22Rv1 (cell line): ENCODE measurements around the gene FAM98B.

Source experiments
- ZFX ChIP-seq: fragments of 450-650 bp; IDR thresholded peaks from 2 replicates; pipeline ENCODE4 v1.6.1; 2017; ENCODE audit warnings: antibody characterized with exemption, borderline replicate concordance
- TF ChIP-seq, protein P1 (sequence below): fragments of 450-650 bp; IDR thresholded peaks from 2 replicates; pipeline ENCODE4 v1.5.1; 2017; ENCODE audit warnings: mild to moderate bottlenecking

DNA sequence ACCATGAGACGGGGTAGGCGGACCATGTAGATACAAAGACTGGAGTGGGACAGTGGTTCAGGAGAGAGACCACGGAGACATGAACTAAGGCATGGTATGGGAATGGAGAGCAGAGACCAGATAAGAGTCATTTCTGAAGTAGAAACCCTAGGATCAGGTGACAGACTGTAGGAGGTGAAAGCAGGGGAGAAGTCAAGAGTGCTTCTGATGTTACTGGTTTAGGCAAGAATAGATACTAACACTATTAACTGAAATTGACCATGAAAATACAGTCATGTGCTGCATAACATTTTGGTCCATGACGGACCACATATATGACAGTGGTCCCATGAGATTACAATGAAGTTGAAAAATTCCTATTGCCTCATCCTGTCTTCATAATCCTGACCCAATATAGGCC, 69.0 kb downstream of the FAM98B start:
- TF ChIP-seq, protein P1, sequence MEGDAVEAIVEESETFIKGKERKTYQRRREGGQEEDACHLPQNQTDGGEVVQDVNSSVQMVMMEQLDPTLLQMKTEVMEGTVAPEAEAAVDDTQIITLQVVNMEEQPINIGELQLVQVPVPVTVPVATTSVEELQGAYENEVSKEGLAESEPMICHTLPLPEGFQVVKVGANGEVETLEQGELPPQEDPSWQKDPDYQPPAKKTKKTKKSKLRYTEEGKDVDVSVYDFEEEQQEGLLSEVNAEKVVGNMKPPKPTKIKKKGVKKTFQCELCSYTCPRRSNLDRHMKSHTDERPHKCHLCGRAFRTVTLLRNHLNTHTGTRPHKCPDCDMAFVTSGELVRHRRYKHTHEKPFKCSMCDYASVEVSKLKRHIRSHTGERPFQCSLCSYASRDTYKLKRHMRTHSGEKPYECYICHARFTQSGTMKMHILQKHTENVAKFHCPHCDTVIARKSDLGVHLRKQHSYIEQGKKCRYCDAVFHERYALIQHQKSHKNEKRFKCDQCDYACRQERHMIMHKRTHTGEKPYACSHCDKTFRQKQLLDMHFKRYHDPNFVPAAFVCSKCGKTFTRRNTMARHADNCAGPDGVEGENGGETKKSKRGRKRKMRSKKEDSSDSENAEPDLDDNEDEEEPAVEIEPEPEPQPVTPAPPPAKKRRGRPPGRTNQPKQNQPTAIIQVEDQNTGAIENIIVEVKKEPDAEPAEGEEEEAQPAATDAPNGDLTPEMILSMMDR = no peak
- no peak for TF ChIP-seq ZFX
